Upper lobe of right lung (tissue), 1 donor: ENCODE results near the gene TENT4B. TPM values are rescaled to one million over a fixed set of nuclear protein-coding genes. Genes with fewer than 3 reads are reported as not detected.

Experiments used
- ATAC-seq: fragments of 200-7000 bp; cut with Tn5 transposase; one replicate; pipeline ENCODE4 v1.9.1; 2020; ENCODE audit warnings: mild to moderate bottlenecking, moderate library complexity
- DNase-seq: peaks from one replicate; pipeline ENCODE4 v3.0.0-alpha.2; 2020
- H3K27ac ChIP-seq: fragments of 200-600 bp; one replicate; pipeline ENCODE4 v1.8.0; 2022
- H3K27me3 ChIP-seq: fragments of 200-600 bp; one replicate; pipeline ENCODE4 v1.8.0; 2022; ENCODE audit warnings: mild to moderate bottlenecking
- H3K36me3 ChIP-seq: fragments of 200-600 bp; one replicate; pipeline ENCODE4 v1.8.0; 2022
- H3K4me1 ChIP-seq: fragments of 200-600 bp; one replicate; pipeline ENCODE4 v1.8.0; 2022
- H3K4me3 ChIP-seq: fragments of 200-600 bp; one replicate; pipeline ENCODE4 v1.8.0; 2022; ENCODE audit warnings: mild to moderate bottlenecking
- H3K9me3 ChIP-seq: fragments of 200-600 bp; one replicate; pipeline ENCODE4 v1.8.0; 2022
- intact Hi-C: fragments of 100-400 bp; cut with DNase I; formaldehyde crosslinking; loops from one replicate; pipeline ENCODE4 v1.11.0; 2022
- total RNA-seq: library from RNA; stranded (reverse); fragmentation: NEBNext Ultra II Directional; extraction: Animal tissue kit (Norgen Biotek cat#: 25700); gene quantifications from one replicate; pipeline ENCODE4 v1.2.1, GENCODE V29; 2021
- TF ChIP-seq, protein P1 (sequence below): fragments of 200-600 bp; IDR thresholded peaks from one replicate; pipeline ENCODE4 v1.8.0; 2022; ENCODE audit warnings: antibody characterized with exemption
- donor health status: DM: no; HTN: yes; CAD: no; lungs with severe emphysema.

TENT4B gene
- total RNA-seq, 1 donor from 2014 or later = 13.3 TPM

DNA sequence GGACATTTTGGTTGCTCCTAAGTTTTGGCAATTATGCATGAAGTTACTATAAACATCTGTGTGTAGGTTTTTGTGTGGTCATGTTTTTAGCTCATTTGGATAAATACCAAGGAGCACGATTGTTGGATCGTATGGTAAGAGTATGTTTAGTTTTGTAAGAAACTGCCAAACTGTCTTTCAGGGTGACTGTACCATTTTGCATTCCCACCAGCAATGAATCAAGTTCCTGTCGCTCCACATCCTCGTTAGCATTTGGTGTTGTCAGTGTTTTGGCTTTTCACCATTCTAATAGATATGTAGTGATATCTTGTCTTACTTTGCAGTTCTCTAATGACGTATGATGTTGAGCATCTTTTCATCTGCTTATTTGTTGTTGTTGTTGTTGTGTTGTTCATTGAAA lies 20.2 kb downstream of the TENT4B start:
- H3K9me3 ChIP-seq = no peaks in the 10 kb centered on the region
- H3K36me3 ChIP-seq = no peaks in the 10 kb centered on the region
- ATAC-seq = no peak
- TF ChIP-seq, protein P1, sequence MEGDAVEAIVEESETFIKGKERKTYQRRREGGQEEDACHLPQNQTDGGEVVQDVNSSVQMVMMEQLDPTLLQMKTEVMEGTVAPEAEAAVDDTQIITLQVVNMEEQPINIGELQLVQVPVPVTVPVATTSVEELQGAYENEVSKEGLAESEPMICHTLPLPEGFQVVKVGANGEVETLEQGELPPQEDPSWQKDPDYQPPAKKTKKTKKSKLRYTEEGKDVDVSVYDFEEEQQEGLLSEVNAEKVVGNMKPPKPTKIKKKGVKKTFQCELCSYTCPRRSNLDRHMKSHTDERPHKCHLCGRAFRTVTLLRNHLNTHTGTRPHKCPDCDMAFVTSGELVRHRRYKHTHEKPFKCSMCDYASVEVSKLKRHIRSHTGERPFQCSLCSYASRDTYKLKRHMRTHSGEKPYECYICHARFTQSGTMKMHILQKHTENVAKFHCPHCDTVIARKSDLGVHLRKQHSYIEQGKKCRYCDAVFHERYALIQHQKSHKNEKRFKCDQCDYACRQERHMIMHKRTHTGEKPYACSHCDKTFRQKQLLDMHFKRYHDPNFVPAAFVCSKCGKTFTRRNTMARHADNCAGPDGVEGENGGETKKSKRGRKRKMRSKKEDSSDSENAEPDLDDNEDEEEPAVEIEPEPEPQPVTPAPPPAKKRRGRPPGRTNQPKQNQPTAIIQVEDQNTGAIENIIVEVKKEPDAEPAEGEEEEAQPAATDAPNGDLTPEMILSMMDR = no peak
- no peak overlapping the region for H3K27ac ChIP-seq
- no peak overlapping the region for H3K4me3 ChIP-seq
- DNase-seq = no peak
- intact Hi-C loops = no loop called here
- H3K4me1 ChIP-seq = peaks cover 19% of the 10 kb centered on the region
- H3K27me3 ChIP-seq = no peaks in the 10 kb centered on the region

GRCh38 chr16:50178491-50178941 lies 25.4 kb downstream of the TENT4B start:
- DNase-seq = no peak
- TF ChIP-seq, protein P1 = no peak

DNA sequence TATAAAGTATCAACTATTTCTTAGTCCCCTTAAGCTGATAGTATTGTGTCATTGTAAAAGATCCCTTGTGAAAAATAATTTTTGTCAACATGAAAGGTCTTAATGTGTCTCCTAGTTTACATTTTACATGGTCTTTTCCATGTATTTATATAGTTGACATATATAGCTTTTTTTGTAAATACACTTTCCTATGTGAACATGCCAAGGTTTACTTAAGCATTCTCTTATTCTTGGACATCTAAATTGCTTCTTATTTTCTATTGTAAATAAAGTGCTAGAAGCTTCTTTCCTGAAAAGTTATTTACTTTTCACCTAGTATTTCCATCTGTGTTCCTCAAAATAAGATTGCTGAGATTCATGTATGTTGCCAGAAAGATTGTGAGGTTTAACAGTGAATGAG lies 29.3 kb downstream of the TENT4B start:
- no peak overlapping the region for H3K27ac ChIP-seq
- DNase-seq (no peak), ATAC-seq (no peak)
- no peaks in the 10 kb centered on the region for H3K27me3 ChIP-seq
- H3K4me1 ChIP-seq = peaks cover 12% of the 10 kb centered on the region
- H3K36me3 ChIP-seq = no peaks in the 10 kb centered on the region
- H3K9me3 ChIP-seq = no peaks in the 10 kb centered on the region
- intact Hi-C loops = no loop called here
- TF ChIP-seq, protein P1 = no peak
- no peak overlapping the region for H3K4me3 ChIP-seq

More at GRCh38 chr16:50178491-50178941, 25.4 kb downstream of the TENT4B start:
- Histone ChIP-seq H3K4me1 (peaks cover 1% of the 10 kb centered on the region), H3K27me3 (no peaks in the 10 kb centered on the region), H3K36me3 (no peaks in the 10 kb centered on the region), H3K27ac (no peak overlapping the region), H3K4me3 (no peak overlapping the region), H3K9me3 (no peaks in the 10 kb centered on the region)
- no peak for ATAC-seq
- intact Hi-C loops = no loop called here

- Histone ChIP-seq H3K4me3 (no peak overlapping the region), H3K27ac (no peak overlapping the region), H3K4me1 (peaks cover 12% of the 10 kb centered on the region), H3K9me3 (no peaks in the 10 kb centered on the region), H3K27me3 (no peaks in the 10 kb centered on the region), H3K36me3 (no peaks in the 10 kb centered on the region)
- no peak for ATAC-seq
- intact Hi-C loops = no loop called here
- DNase-seq = no peak
- TF ChIP-seq, protein P1 = no peak
Observed at GRCh38 chr16:50183316-50183715, 30.2 kb downstream of the TENT4B start.

GRCh38 chr16:50185005-50185505 lies 31.9 kb downstream of the TENT4B start:
- Histone ChIP-seq H3K27ac (no peak overlapping the region), H3K9me3 (no peaks in the 10 kb centered on the region), H3K4me3 (no peak overlapping the region), H3K27me3 (no peaks in the 10 kb centered on the region), H3K36me3 (no peaks in the 10 kb centered on the region), H3K4me1 (peaks cover 12% of the 10 kb centered on the region)
- TF ChIP-seq, protein P1 = no peak
- DNase-seq (no peak), ATAC-seq (no peak)
- intact Hi-C loops = no loop called here

DNA sequence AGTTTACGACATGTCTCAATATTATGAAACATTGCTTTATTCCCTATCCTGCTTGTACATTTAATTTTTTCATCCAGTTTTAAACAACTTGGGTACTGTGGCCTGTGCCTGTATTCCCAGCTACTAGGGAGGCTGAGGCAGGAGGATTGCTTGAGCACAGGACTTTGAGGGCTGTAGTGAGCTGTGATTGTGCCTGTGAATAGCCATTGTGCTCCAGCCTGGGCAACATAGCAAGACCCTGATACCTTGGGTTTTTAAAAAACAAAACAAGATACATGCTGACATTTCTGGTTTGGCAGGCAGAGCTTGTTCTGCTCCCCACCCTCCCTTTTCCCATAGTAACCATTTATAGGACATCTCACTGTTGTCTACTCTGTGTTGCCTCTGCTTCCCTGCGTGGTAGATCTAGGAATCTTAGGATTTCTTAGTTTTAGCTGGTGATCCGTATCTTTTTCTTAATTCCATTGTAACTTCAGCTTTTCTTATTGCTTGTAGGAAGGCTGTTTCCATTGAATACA lies 35.6 kb downstream of the TENT4B start:
- Histone ChIP-seq H3K36me3 (no peaks in the 10 kb centered on the region), H3K27me3 (no peaks in the 10 kb centered on the region), H3K4me1 (peaks cover 10% of the 10 kb centered on the region), H3K9me3 (no peaks in the 10 kb centered on the region), H3K27ac (no peak overlapping the region), H3K4me3 (no peak overlapping the region)
- DNase-seq (no peak), ATAC-seq (no peak)
- intact Hi-C loops = no loop called here
- TF ChIP-seq, protein P1 = no peak
